Measurements from ENCODE around the gene CSGALNACT2. TPM values are rescaled to one million over a fixed set of nuclear protein-coding genes. Genes with fewer than 3 reads are reported as not detected.

The CSGALNACT2 gene
- total and polyA plus RNA-seq, 11 donors: 2.6 to 17.7 (median 8.8) TPM

GRCh38 chr10:43220657-43221418 is 82.6 kb downstream of the CSGALNACT2 start:
- H3K4me3 ChIP-seq: no peak overlapping the region
- ATAC-seq (no peak), DNase-seq (peak in 4 of 5 donors; percentile 3 to 16 (median 7))
- no peaks in the 10 kb centered on the region for H3K36me3 ChIP-seq
- no peaks in the 10 kb centered on the region for H3K9me3 ChIP-seq
- intact Hi-C loops (cut with DNase I): no loop called here
- WGBS, 4 donors: 58 to 78% (median 69%) methylated on average over 12 to 14 of the region's 14 CpGs
- TF ChIP-seq POLR2A (IDR thresholded peaks at IDR 0.05) (no peak), CTCF (IDR thresholded peaks at IDR 0.05) (no peak)
- H3K27ac ChIP-seq: no peak overlapping the region
- H3K27me3 ChIP-seq: peaks cover 0 to 21% (median 0%) of the 10 kb centered on the region in 9 donors
- H3K4me1 ChIP-seq: no peaks in the 10 kb centered on the region

GRCh38 chr10:43221419-43222209 is 83.4 kb downstream of the CSGALNACT2 start:
- H3K27me3 ChIP-seq: peaks cover 0 to 18% (median 0%) of the 10 kb centered on the region in 9 donors
- WGBS, 4 donors: 61 to 80% (median 73%) methylated on average over 15 to 19 of the region's 19 CpGs
- peak in 1 of 4 donors; percentile 33 for ATAC-seq

GRCh38 chr10:43222210-43222720 is 84.0 kb downstream of the CSGALNACT2 start:
- H3K9me3 ChIP-seq: no peaks in the 10 kb centered on the region
- intact Hi-C loops (cut with DNase I): no loop called here
- DNase-seq: peak in 3 of 5 donors; percentile 1 to 37 (median 13)
- no peaks in the 10 kb centered on the region for H3K4me1 ChIP-seq
- ATAC-seq: no peak
- 71 to 94% (median 85%) methylated on average over 4 of the region's 4 CpGs for WGBS, 4 donors
- TF ChIP-seq POLR2A (IDR thresholded peaks at IDR 0.05): no peak
- TF ChIP-seq CTCF (IDR thresholded peaks at IDR 0.05): no peak
- no peak overlapping the region for H3K4me3 ChIP-seq
- peaks cover 0 to 19% (median 0%) of the 10 kb centered on the region in 9 donors for H3K27me3 ChIP-seq
- no peaks in the 10 kb centered on the region for H3K36me3 ChIP-seq
- H3K27ac ChIP-seq: no peak overlapping the region

More at GRCh38 chr10:43221419-43222209, 83.4 kb downstream of the CSGALNACT2 start:
- Histone ChIP-seq H3K9me3 (no peaks in the 10 kb centered on the region), H3K4me1 (no peaks in the 10 kb centered on the region), H3K36me3 (no peaks in the 10 kb centered on the region), H3K27ac (no peak overlapping the region), H3K4me3 (no peak overlapping the region)
- TF ChIP-seq CTCF (IDR thresholded peaks at IDR 0.05) (peak in 2 of 12 donors; percentile 9 to 23), POLR2A (IDR thresholded peaks at IDR 0.05) (no peak)
- peak in 4 of 5 donors; percentile 5 to 53 (median 16) for DNase-seq
- intact Hi-C loops (cut with DNase I): no loop called here

GRCh38 chr10:43223056-43223455 is 84.8 kb downstream of the CSGALNACT2 start:
- no peak for ATAC-seq
- Histone ChIP-seq H3K9me3 (no peaks in the 10 kb centered on the region), H3K36me3 (no peaks in the 10 kb centered on the region), H3K4me3 (no peak overlapping the region), H3K4me1 (no peaks in the 10 kb centered on the region), H3K27ac (no peak overlapping the region), H3K27me3 (peaks cover 0 to 27% (median 0%) of the 10 kb centered on the region in 9 donors)
- TF ChIP-seq POLR2A (IDR thresholded peaks at IDR 0.05) (no peak), CTCF (IDR thresholded peaks at IDR 0.05) (no peak)
- DNase-seq: no peak
- intact Hi-C loops (cut with DNase I): no loop called here
- 52 to 62% (median 55%) methylated on average over 1 of the region's 1 CpG for WGBS, 4 donors
